Frontal cortex (tissue), 4 donors: Measurements from ENCODE around the gene ZNF223. TPM values are rescaled to one million over a fixed set of nuclear protein-coding genes. Genes with fewer than 3 reads are reported as not detected.

Source experiments
- DNase-seq, 2 donors: peaks; one replicate each; pipeline ENCODE4 v3.0.0; 2012; ENCODE audit warnings: low spot score in 2 of 2
- FAIRE-seq: peaks from 2 replicates; lab custom pipeline; 2012; peaks lifted over from hg19 to GRCh38; lab: Jason Lieb, UNC
- total RNA-seq: library from RNA; depleted of rRNA; stranded (reverse); fragments of >200 nt; gene quantifications from one replicate; pipeline ENCODE4 v1.2.3, GENCODE V29; 2014
- donor health status: control.
- donor health status: control.
- donor health status: control.

The ZNF223 gene
- total RNA-seq: 16.3 TPM

DNA sequence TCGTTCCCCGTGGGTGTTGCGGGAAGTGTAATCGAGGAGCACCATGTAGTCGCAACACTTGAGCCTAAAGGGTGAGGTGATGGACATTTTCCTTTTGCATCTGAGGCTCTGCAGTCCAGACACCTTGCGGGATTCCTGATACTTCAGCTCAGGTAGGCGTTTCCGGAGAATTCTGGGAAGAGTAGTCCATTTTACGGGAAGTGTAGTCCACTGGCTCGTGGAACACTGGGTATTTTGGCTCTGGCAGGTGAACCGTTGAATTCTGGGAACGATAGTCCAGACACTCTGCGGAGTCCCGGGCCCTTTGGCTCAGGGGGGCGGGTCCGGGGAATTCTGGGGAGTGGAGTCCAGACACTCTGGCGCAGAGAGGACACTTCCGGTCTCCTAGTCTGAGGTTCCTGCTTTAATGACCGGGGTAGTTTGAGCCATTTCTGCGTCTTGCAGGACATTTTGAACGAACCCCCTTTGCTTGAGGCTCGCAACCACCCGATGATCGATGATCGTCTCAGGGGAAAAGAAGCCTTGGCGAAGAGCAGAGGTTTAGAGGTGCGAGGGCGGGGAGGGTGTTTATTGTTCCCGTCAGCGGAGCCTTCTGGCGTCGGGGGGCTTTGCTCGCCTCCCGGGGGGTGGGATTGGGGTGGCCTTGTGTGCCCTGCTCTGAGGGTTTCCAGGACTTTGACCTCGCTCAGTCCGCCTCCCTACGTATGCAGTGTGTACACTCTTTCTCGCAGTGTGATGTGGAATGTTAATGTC, at the start of gene ZNF223:
Gene ZNF223 (plus strand): TSS at position 387 of the 753 bp plus-strand sequence. CDS start 3,141 bp downstream, outside the sequence.
- DNase-seq: peak; percentile 88 to 97
- FAIRE-seq: no peak

DNA sequence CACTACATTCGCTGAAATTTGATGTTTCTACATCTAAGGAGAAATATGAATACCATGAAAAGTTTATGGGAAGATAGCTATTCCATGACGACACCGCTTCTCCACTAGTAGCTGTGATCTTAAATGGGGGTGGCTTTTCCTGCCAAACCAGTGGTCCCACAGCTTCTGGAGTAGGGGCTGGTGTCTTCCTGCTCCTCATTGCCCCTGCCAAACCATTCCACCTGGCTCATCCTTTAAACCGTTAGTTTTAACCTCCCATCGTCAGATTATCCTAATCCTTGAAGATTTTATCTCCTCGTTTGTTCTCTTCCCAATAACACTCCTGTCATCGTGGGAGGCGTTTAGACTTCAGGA, 49.6 kb upstream of the ZNF223 start:
- DNase-seq (peak in 1 of 2 donors; percentile 2), FAIRE-seq (no peak)

DNA sequence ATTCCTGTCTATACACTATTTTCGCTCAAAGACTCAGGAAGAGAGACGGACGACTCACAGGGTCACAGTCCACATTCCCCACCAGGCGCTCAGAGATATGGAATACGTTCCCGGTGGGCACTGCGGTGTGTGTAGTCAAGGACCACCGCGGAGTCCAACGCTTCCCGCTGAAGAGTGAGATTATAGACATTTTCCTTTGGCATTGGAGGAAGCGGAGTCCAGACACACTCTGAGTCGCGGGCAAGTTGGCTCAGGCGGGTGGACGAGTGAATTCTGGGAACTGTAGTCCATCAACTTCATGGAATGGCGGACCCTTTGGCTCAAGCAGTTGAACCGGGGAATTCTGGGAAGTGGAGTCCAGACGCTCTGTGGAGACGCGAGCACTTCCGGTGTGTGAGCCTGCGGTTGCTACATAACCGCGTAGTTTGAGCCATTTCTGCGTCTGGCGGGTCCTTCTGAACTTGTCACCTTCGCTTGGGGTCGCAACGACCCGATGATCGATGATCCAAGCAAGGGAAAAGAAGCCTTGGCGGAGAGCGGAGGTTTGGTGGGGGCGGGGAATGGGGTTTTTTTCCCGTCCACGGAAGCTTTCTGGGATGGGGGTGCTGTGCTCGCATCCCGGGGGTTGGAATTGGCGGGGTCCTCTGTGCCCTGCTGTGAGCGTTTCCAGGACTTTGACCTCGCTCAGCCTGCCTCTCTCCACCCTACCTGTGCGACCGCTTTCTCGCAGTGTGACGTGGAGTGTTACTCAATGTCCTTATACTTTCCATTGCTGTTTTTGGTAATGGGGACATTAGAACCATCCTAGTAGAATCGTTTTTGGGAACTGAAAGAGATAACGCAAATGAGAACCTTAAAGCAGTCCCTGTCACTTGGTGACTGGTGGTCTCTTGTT, 49.0 kb upstream of the ZNF223 start, which contains the start of gene ZNF230:
Gene ZNF230 (plus strand): TSS at position 392 of the 895 bp plus-strand sequence. CDS start 4,122 bp downstream, outside the sequence.
- FAIRE-seq (no peak), DNase-seq (peak; percentile 70 to 83)

DNA sequence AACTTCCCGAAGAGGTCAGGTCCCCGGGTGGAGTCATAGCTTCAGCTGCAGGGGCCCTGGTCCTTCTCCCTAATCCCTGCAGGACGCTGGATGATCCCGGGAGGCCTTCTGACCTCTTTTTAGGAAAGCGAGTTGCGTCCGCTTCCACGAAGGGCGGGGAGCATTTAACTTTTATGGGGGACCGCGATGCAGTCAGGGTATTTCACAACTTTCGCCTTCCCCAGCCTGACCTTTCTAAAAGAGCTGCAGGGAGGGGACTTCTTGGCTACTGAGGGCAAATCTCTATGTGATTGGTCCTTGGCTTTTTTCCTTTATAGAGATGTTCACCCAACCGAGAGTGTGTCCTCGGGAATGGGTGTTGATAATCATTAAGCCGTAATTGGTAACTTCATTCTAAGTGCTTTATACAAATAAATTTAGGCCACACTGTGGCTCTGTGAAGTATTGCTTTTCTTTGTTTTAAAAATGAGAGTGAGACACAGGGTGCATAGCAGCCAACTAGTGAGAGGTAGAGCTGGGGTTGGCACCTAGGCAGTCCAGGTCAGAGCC, 48.3 kb upstream of the ZNF223 start:
- peak in 1 of 2 donors; percentile 4 for DNase-seq
- no peak for FAIRE-seq

DNA sequence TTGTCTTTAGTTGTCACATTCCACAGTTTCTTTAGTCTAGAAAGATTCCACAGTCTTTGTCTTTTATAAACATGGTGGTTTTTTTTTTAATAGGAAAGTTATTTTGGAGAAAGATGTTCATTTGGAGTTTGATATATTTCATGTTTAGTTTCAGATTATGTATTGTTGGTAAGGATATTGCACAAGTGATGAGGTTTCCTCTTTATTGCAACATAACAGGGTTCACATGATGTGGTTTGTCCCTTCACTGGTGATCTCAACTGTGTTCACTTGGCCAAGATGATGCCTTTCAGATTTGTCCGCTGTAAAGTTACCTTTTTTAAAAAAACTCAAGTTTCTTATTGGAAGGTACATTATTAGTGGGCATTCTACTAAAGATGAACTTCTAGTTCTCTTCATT, 45.9 kb upstream of the ZNF223 start:
- DNase-seq (no peak), FAIRE-seq (no peak)

DNA sequence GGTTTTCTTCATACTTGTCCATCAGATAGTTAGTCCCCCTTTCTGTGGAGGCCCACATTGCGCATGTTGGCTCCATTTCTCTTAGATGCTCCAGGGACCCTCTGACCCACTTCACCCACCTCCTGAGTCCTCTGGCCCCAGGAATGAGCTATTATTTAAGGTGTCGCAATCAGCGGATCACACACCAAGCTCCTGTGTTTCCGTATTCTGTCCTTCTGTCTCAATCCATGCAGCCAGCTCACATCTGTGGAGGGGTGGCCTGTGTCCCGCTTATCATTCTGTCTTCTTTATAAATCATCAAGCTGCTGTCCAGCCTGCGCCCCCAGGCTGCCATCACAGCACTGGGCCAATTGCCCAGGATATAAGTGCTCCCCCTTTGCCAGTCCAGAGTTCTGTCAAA, 44.4 kb upstream of the ZNF223 start:
- no peak for FAIRE-seq

DNA sequence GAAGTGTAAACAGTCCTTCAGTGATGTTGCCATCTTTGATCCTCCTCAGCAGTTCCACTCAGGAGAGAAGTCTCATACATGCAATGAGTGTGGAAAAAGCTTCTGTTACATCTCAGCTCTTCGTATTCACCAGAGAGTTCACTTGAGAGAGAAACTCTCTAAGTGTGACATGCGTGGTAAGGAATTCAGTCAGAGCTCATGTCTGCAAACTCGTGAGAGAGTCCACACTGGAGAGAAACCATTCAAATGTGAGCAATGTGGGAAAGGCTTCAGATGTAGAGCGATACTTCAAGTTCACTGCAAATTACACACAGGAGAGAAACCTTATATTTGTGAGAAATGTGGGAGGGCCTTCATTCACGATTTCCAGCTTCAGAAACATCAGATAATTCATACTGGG, 41.4 kb upstream of the ZNF223 start:
- no peak for FAIRE-seq
- no peak for DNase-seq

More for the DNA sequence above, 44.4 kb upstream of the ZNF223 start:
- no peak for DNase-seq

DNA sequence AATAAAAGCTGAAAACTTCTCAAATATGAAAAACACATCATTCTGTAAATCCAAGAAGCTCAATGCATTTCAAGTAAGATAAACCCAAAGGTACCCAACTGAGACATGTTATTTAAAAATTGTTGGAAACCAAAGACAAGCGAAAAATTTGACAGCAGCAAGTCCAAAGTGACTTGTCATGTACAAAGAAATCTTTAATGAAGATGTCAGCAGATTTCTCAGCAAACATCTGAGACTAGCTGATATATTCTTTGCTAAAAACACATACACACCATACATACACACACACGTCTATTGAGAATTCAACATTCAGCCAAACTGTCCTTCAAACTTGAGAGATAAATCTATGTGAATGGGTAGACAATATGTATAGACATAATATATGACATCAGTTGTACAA, 32.3 kb upstream of the ZNF223 start:
- no peak for FAIRE-seq

DNA sequence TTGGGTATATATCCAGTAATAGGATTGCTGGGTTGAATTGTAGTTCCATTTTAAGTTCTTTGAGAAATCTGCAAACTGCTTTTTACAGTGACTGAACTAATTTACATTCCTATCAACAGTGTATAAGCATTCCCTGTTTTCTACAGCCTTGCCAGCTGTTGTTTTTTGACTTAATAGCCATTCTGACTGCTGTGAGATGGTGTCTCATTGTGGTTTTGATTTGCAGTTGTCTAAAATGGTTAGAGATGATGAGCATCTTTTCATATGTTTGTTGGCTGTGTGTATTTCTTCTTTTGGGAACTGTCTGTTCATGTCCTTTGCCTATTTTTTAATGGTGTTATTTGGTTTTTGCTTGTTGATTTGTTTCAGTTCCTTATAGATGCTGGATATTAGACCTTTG, 30.6 kb upstream of the ZNF223 start:
- no peak for FAIRE-seq
- DNase-seq: no peak

More for the DNA sequence above, 32.3 kb upstream of the ZNF223 start:
- no peak for DNase-seq

DNA sequence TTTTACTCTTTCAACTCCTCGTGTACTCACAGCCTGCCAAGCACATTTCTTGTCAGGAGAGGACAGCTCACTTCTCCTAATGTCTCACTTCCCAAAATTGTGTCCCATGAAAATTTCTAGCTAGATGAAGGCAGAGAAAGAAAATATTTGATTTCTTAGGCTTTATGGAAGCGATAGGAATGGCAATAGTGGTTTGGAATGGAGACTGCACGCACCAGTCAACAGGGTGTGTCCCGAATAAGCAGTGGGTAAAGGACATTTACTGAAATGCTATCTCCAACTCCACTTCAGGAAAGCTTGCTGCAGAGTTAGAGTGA, 27.0 kb upstream of the ZNF223 start:
- FAIRE-seq: no peak
- DNase-seq: peak in 1 of 2 donors; percentile 1

DNA sequence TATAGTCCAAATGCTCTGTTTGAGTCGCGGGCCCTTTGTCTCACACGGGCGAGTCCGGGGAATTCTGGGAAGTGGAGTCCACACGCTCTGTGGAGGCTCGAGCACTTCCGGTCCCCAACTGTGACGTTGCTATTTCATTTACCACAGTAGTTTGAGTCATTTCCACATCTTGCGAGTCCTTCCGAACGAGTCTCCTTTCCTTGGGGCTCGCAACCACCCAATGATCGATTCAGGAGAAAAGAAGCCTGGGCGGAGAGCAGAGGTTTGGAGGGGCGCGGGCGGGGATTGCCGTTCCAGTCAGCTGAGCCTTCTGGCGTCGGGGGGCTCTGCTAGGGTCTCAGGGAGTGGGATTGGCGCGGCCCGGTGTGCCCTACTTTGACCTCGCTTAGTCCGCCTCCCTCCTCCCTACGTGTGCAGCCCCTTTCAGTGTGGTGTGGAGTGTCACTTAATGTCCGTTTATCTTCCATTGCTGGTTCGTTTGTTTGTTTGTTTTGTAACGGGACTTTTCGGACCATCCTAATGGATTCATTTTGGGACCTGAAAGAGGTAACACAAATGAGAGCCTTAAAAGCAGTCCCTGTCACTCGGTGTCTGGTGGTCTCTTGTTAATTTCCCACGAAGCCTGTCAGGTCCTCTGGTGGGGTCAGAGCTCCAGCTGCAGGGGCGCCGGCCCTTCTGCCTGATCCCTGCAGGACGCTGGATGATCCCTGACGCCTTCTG, 26.5 kb upstream of the ZNF223 start, which contains the start of gene ZNF222:
Gene ZNF222 (plus strand): TSS at position 163 of the 720 bp plus-strand sequence. CDS start 58 bp downstream, at position 221.
- peak; percentile 36 to 74 for DNase-seq
- no peak for FAIRE-seq

DNA sequence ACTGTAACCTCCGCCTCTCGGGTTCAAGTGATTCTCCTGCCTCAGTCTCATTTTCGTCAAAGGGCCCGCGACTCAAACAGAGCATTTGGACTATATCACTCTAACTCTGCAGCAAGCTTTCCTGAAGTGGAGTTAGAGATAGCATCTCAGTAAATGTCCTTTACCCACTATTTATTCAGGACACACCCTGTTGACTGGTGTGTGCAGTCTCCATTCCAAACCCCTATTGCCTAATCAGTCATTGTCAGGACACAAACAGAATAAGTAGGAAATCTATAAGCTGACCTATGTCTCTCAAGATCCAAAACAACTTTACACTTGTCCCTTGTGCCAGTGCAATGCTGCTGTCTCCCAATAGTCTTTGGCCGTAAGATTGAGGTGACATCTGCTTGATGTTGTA, 25.2 kb upstream of the ZNF223 start:
- FAIRE-seq (no peak), DNase-seq (no peak)

DNA sequence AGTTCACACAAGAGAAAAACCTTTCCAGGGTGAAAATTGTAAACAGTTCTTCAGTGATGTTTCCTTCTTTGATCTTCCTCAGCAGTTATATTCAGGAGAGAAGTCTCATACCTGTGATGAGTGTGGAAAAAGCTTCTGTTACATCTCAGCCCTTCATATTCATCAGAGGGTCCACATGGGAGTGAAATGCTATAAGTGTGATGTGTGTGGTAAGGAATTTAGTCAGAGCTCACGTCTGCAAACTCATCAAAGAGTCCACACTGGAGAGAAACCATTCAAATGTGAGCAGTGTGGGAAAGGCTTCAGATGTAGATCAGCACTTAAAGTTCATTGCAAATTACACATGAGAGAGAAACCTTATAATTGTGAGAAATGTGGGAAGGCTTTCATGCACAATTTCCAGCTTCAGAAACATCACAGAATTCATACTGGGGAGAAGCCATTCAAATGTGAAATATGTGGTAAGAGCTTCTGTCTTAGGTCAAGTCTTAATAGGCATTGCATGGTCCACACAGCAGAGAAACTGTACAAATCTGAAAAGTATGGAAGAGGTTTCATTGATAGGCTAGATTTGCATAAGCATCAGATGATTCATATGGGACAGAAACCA, 19.7 kb upstream of the ZNF223 start:
- FAIRE-seq (no peak), DNase-seq (no peak)

DNA sequence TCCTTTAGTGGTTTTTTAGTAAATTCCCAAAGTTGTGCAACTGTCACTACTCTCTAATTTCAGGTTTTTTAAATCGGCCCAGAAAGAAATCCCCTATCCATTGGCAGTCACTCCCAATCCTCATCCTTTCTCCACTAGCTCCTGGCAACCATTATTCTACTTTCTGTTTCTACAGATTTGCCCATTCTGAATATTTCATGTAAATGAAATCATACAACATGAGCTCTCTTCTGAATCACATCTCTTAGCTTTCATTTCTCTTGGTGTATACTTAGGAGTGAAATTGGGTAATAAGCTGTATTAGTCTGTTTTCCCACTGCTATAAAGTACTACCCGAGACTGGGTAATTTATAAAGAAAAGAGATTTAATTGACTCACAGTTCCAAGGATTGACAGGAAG, 9.7 kb upstream of the ZNF223 start:
- DNase-seq: no peak
- FAIRE-seq: no peak

DNA sequence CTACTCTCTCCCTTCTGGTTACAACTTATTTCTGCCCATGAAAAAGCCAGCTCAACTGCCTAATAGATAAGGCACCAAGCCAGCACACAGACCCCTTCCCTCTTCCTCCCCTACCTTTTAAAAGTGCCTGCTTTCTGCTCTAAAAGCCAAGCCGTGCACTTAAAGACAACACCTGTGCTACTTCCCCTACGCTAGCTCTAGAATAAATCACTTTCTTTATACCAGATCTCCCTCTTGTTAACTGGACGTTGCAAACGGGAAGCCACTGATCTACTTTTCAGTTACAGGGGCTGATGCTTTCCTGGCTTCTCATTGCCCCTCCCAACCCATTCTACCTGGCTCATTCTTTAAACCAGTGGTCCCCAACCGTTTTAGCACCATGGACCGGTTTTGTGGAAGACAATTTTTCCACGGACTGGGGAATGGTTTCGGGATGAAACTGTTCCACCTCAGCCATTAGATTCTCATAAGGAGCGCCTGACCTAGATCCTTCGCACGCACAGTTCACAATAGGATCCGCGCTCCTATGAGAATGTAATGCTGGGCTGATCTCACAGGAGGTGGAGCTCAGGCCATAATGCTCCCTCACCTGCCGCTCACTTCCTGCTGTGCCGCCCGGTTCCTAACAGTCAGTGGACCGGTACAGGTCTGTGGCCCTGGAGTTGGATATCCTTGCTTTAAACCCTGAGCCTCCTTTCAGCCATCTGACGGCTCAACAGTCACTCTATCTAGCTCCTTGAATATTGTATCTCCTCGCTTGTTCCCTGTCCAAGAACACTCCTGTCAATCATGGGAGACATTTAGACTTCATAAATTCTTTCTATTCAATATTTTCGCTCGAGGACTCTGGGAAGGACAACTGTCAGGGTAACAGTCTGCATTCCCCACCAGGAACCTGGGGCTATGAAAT, 841 bp upstream of the ZNF223 start:
- FAIRE-seq: no peak
- no peak for DNase-seq

DNA sequence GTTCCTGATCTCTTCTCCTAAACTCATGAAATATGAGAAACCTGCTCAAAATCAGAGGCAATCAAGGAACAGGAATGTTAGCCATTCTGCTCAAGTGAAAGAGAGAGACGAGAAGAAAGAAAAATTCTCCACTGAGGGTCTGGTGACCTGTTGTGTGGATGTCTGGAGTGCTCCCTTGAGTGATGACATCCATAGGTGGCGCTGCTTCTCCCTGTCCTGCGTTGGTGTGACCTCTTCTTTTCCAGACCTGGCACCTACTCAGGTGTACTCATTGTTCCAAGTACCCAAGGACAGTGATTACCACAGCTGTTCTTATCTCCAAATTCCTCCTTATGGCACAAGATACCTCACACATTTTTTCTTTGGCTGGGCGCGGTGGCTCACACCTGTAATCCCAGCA, 4.0 kb downstream of the ZNF223 start:
- no peak for FAIRE-seq

DNA sequence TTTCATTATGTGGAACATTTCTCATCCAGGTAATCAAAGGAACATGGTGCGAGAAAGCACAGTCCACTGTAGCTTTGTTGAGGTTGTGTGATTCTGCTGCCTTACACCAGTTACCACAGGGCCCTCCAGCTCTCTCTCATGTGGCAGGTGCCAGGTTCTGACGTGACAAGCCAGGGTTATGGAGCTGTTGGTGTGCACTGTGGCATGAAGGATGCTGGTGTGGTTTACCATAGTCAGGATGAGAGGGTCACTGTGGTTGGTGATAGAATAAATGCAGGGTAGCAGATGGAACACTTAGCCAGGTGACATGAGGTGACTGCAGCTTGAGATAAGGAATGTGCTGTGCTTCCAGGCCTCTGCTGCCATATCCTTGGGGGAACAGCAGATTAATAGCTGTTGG, 7.4 kb downstream of the ZNF223 start:
- FAIRE-seq: no peak
- DNase-seq: no peak

More for the DNA sequence above, 4.0 kb downstream of the ZNF223 start:
- no peak for DNase-seq

DNA sequence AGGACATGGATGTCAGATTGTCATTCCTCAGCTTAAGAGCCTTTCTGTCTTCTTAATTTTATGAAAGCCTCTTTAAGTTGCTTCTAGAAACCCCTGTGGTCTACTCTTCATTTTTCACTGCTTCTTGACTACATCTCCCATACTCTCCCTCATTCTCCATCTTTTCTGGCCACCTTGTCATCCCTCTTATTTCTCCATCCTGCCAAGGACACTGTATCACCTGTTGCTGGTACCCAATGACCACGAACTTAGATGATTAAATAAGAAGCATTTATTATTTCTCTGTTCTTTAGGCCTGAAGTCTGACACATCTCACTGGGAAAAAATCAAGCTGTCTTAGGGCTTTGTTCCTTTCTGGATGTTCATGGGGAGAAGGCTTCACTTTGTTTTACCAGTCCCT, 9.2 kb downstream of the ZNF223 start:
- DNase-seq (no peak), FAIRE-seq (no peak)

DNA sequence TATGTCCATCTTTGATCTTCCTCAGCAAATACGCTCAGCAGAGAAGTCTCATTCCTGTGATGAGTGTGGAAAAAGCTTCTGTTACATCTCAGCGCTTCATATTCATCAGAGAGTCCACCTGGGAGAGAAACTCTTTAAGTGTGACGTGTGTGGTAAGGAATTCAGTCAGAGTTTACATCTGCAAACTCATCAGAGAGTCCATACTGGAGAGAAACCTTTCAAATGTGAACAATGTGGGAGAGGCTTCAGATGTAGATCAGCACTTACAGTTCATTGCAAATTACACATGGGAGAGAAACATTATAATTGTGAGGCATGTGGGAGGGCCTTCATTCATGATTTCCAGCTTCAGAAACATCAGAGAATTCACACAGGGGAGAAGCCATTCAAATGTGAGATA, 14.5 kb downstream of the ZNF223 start:
- no peak for DNase-seq
- no peak for FAIRE-seq
